SU-DHL-6 (cell line): ENCODE measurements around the gene NR2F1-AS1.

ENCODE experiments used
- H2AFZ ChIP-seq: fragments of 200-600 bp; sonication (generic); 2 replicates; pipeline ENCODE4 v1.6.1; 2014; ENCODE audit warnings: low read depth, mild to moderate bottlenecking, moderate library complexity, mixed read lengths, antibody characterized with exemption, low read length; ENCODE audit not compliant: severe bottlenecking
- H3F3A ChIP-seq: fragments of 200-600 bp; shearing (Covaris generic); 2 replicates; pipeline ENCODE4 v1.6.0; 2016; ENCODE audit warnings: antibody characterized with exemption, mild to moderate bottlenecking; ENCODE audit not compliant: insufficient read depth
- H3K27ac ChIP-seq: fragments of 200-600 bp; sonication (generic); 2 replicates; pipeline ENCODE4 v1.5.1; 2016; ENCODE audit warnings: low read depth, mild to moderate bottlenecking, low read length, moderate library complexity, mixed read lengths
- H3K27me3 ChIP-seq: fragments of 200-600 bp; sonication (generic), shearing (Covaris generic); 2 replicates; pipeline ENCODE4 v1.6.0; 2014; ENCODE audit warnings: mild to moderate bottlenecking, low read length
- H3K36me3 ChIP-seq: fragments of 200-600 bp; sonication (generic); 2 replicates; pipeline ENCODE4 v1.6.1; 2014; ENCODE audit warnings: mild to moderate bottlenecking, low read length, mixed read lengths
- H3K4me2 ChIP-seq: fragments of 300-600, 200-600 bp; shearing (Covaris generic), sonication (generic); 2 replicates; pipeline ENCODE4 v1.6.0; 2014; ENCODE audit warnings: low read length, low read depth, mild to moderate bottlenecking; ENCODE audit not compliant: poor library complexity, severe bottlenecking
- H3K4me3 ChIP-seq: fragments of 200-600 bp; sonication (generic); 2 replicates; pipeline ENCODE4 v1.5.1; 2014; ENCODE audit warnings: antibody characterized with exemption, low read length, mild to moderate bottlenecking, mixed read lengths; ENCODE audit not compliant: insufficient read depth, poor library complexity, severe bottlenecking
- H3K79me2 ChIP-seq: fragments of 200-600 bp; sonication (generic); 2 replicates; pipeline ENCODE4 v1.6.1; 2014; ENCODE audit warnings: mild to moderate bottlenecking, low read length, moderate library complexity; ENCODE audit not compliant: insufficient read depth
- H3K9ac ChIP-seq: fragments of 200-600 bp; sonication (generic); 2 replicates; pipeline ENCODE4 v1.7.0; 2014; ENCODE audit warnings: mild to moderate bottlenecking, low read length
- H3K9me2 ChIP-seq: fragments of 200-600 bp; sonication (generic); replicated peaks from 2 replicates; pipeline ENCODE4 v1.6.1; 2014; ENCODE audit warnings: low read length; ENCODE audit not compliant: insufficient read depth
- H3K9me3 ChIP-seq: fragments of 200-600 bp; sonication (generic); 2 replicates; pipeline ENCODE4 v1.6.1; 2014; ENCODE audit warnings: low read length, mixed read lengths; ENCODE audit not compliant: insufficient read depth
- H4K20me1 ChIP-seq: fragments of 200-600 bp; sonication (generic); 2 replicates; pipeline ENCODE4 v1.6.1; 2014; ENCODE audit warnings: low read depth, mild to moderate bottlenecking, antibody characterized with exemption, low read length, moderate library complexity, mixed read lengths
- EZH2phosphoT487 ChIP-seq: fragments of 200-600 bp; sonication (generic), shearing (Covaris generic); conservative IDR thresholded peaks from 2 replicates; pipeline ENCODE4 v1.6.1; 2018; ENCODE audit warnings: mild to moderate bottlenecking, antibody characterized with exemption, low read length, moderate library complexity, mixed read lengths
- TF ChIP-seq, protein P1 (sequence below): fragments of 200-600 bp; sonication (generic); IDR thresholded peaks from one replicate; pipeline ENCODE4 v1.5.1; 2017; ENCODE audit warnings: antibody characterized with exemption, mild to moderate bottlenecking, low read length, moderate library complexity; ENCODE audit not compliant: insufficient read depth, poor library complexity, severe bottlenecking

Gene NR2F1-AS1

DNA sequence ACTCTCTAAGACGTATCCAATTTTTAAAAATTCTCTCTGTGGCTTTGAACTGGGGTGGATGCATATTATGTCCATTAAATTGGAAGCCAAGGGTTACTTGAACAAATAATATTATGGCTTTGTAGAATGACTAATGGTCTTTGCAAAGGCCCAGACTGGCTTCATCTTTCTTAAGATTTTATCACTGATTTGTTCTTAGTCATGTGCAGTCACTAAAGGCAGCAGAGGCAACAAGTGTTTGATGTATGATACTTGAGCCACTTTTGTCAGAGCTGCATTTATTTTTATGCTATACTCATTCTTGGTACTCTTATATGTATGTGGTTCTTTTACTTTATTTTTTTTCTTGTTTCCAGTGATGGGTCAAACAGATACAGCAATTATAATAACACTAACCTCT is 152.2 kb downstream of the NR2F1-AS1 start:
- TF ChIP-seq, protein P1, sequence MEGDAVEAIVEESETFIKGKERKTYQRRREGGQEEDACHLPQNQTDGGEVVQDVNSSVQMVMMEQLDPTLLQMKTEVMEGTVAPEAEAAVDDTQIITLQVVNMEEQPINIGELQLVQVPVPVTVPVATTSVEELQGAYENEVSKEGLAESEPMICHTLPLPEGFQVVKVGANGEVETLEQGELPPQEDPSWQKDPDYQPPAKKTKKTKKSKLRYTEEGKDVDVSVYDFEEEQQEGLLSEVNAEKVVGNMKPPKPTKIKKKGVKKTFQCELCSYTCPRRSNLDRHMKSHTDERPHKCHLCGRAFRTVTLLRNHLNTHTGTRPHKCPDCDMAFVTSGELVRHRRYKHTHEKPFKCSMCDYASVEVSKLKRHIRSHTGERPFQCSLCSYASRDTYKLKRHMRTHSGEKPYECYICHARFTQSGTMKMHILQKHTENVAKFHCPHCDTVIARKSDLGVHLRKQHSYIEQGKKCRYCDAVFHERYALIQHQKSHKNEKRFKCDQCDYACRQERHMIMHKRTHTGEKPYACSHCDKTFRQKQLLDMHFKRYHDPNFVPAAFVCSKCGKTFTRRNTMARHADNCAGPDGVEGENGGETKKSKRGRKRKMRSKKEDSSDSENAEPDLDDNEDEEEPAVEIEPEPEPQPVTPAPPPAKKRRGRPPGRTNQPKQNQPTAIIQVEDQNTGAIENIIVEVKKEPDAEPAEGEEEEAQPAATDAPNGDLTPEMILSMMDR: no peak
- no peak for TF ChIP-seq EZH2phosphoT487
- H3K9me3 ChIP-seq: no peaks in the 10 kb centered on the region
- no peaks in the 10 kb centered on the region for H3K36me3 ChIP-seq
- H3K79me2 ChIP-seq: no peaks in the 10 kb centered on the region
- H2AFZ ChIP-seq: no peak overlapping the region
- H3F3A ChIP-seq: no peaks in the 10 kb centered on the region
- H3K27ac ChIP-seq: no peak overlapping the region
- H3K9me2 ChIP-seq: no peaks in the 10 kb centered on the region
- H3K27me3 ChIP-seq: no peaks in the 10 kb centered on the region; the same call in 1 of the 2 replicates
- H3K9ac ChIP-seq: no peak overlapping the region
- H3K4me2 ChIP-seq: no peak overlapping the region
- no peak overlapping the region for H3K4me3 ChIP-seq
- H4K20me1 ChIP-seq: no peaks in the 10 kb centered on the region

- Histone ChIP-seq H3F3A (no peaks in the 10 kb centered on the region), H3K79me2 (no peaks in the 10 kb centered on the region), H4K20me1 (no peaks in the 10 kb centered on the region), H3K4me3 (no peak overlapping the region), H3K36me3 (no peaks in the 10 kb centered on the region), H3K9me2 (no peaks in the 10 kb centered on the region), H2AFZ (no peak overlapping the region), H3K9ac (no peak overlapping the region), H3K27me3 (no peaks in the 10 kb centered on the region; the same call in 1 of the 2 replicates), H3K27ac (no peak overlapping the region), H3K9me3 (no peaks in the 10 kb centered on the region), H3K4me2 (no peak overlapping the region)
- TF ChIP-seq, protein P1: no peak
These were observed 153.7 kb downstream of the NR2F1-AS1 start for GRCh38 chr5:93427316-93427715.

GRCh38 chr5:93425096-93425495 is 155.9 kb downstream of the NR2F1-AS1 start:
- Histone ChIP-seq H3K9me2 (no peaks in the 10 kb centered on the region), H3F3A (no peaks in the 10 kb centered on the region), H3K4me3 (no peak overlapping the region), H3K27ac (no peak overlapping the region), H4K20me1 (no peaks in the 10 kb centered on the region), H3K27me3 (no peaks in the 10 kb centered on the region; the same call in 1 of the 2 replicates), H3K36me3 (no peaks in the 10 kb centered on the region), H2AFZ (no peak overlapping the region), H3K9ac (no peak overlapping the region), H3K4me2 (no peak overlapping the region), H3K9me3 (no peaks in the 10 kb centered on the region), H3K79me2 (no peaks in the 10 kb centered on the region)
- TF ChIP-seq, protein P1: no peak
- TF ChIP-seq EZH2phosphoT487: no peak
